K562 (cell line): ENCODE measurements around the gene IFT25.
"Not testable (repeated sequence)": the region's sequence is repeated elsewhere in the genome, so short reads cannot be mapped to it uniquely, and the experiment has no call there.

Experiments used
- IRF1 ChIP-seq: sonication (generic); formaldehyde crosslinking; IDR thresholded peaks from 2 replicates; pipeline ENCODE4 v1.8.0; 2022; ENCODE audit warnings: missing genetic modification reagents, mild to moderate bottlenecking, borderline replicate concordance
- KLF6 ChIP-seq: fragments of 250-450 bp; sonication (Bioruptor Pico); IDR thresholded peaks from 2 replicates; pipeline ENCODE4 v1.4.0; 2020; ENCODE audit warnings: mild to moderate bottlenecking, moderate library complexity, borderline replicate concordance
- MAZ ChIP-seq, 2 experiments: fragments of 450-650 bp in 1 of 2; sonication (generic) in 1 of 2; formaldehyde crosslinking; IDR thresholded peaks in 1 of 2; conservative IDR thresholded peaks in 1 of 2; 2 replicates each; pipeline versions ENCODE4 v1.4.0 to v1.5.0; 2020; ENCODE audit warnings: mild to moderate bottlenecking in 1 of 2, missing genetic modification reagents in 1 of 2
- NCOR1 ChIP-seq: fragments of 450-650 bp; IDR thresholded peaks from 2 replicates; pipeline ENCODE4 v1.6.1; 2016; ENCODE audit warnings: mild to moderate bottlenecking, moderate library complexity
- POLR2G ChIP-seq: fragments of 200-400 bp; formaldehyde crosslinking; IDR thresholded peaks from 2 replicates; pipeline ENCODE4 v1.6.1; 2017; ENCODE audit warnings: low read depth, mild to moderate bottlenecking, antibody characterized with exemption, low read length, moderate library complexity
- SP1 ChIP-seq: sonication (generic); formaldehyde crosslinking; IDR thresholded peaks from 2 replicates; pipeline ENCODE4 v1.8.1; 2022; ENCODE audit warnings: mild to moderate bottlenecking, missing genetic modification reagents
- TAF15 ChIP-seq: fragments of 200-400 bp; formaldehyde crosslinking; IDR thresholded peaks from 2 replicates; pipeline ENCODE4 v1.6.1; 2017; ENCODE audit warnings: mild to moderate bottlenecking, low read depth, low read length, moderate library complexity
- ZNF217 ChIP-seq: sonication (generic); formaldehyde crosslinking; IDR thresholded peaks from 2 replicates; pipeline ENCODE4 v1.8.0; 2022; ENCODE audit warnings: mild to moderate bottlenecking, missing genetic modification reagents
- TF ChIP-seq, protein P1 (sequence below), 3 experiments: IDR thresholded peaks in 2 of 3; conservative IDR thresholded peaks in 1 of 3; 2 replicates each; pipeline ENCODE4 v1.5.1; 2011 to 2012; ENCODE audit warnings: low read length in 3 of 3, mild to moderate bottlenecking in 3 of 3, control low read depth in 2 of 3, improper control_type of control experiment in 1 of 3, inconsistent platforms in 1 of 3, low read depth in 1 of 3, mixed read lengths in 1 of 3, moderate library complexity in 1 of 3; ENCODE audit not compliant: insufficient read depth in 2 of 3

DNA sequence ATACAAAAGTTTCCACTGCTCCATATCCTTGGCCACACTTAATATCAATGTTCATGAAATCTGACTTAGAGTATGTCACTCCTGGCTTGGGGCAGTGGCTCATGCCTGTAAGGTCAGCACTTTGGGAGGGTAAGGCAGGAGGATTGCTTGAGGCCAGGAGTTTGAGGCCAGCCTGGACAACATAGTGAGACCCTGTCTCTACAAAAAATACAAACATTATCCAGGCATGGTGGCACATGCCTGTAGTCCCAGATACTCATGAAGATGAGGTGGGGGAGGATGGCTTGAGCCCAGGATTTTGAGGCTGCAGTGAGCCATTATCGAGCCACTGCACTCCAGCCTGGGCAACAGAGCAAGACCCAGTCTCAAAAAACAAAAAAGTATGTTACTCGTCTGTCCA is 70.3 kb downstream of the IFT25 start:
- not testable (repeated sequence) for TF ChIP-seq POLR2G; TAF15; MAZ (CRISPR knock-in tag; conservative IDR thresholded peaks at IDR 0.05 in 1 of 2, IDR thresholded peaks at IDR 0.05 in 1 of 2); ZNF217; SP1 (CRISPR knock-in tag); IRF1 (CRISPR knock-in tag); KLF6 (CRISPR knock-in tag); NCOR1
- TF ChIP-seq, protein P1, sequence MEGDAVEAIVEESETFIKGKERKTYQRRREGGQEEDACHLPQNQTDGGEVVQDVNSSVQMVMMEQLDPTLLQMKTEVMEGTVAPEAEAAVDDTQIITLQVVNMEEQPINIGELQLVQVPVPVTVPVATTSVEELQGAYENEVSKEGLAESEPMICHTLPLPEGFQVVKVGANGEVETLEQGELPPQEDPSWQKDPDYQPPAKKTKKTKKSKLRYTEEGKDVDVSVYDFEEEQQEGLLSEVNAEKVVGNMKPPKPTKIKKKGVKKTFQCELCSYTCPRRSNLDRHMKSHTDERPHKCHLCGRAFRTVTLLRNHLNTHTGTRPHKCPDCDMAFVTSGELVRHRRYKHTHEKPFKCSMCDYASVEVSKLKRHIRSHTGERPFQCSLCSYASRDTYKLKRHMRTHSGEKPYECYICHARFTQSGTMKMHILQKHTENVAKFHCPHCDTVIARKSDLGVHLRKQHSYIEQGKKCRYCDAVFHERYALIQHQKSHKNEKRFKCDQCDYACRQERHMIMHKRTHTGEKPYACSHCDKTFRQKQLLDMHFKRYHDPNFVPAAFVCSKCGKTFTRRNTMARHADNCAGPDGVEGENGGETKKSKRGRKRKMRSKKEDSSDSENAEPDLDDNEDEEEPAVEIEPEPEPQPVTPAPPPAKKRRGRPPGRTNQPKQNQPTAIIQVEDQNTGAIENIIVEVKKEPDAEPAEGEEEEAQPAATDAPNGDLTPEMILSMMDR (IDR thresholded peaks at IDR 0.05 in 2 of 3, conservative IDR thresholded peaks at IDR 0.05 in 1 of 3; ENCODE audit: insufficient read depth in 2 of 3, low read depth in 1 of 3, low read length in 3 of 3) = not testable (repeated sequence)
